SK-N-SH (cell line): ENCODE results near the gene MYL12B. TPM values are rescaled to one million over a fixed set of nuclear protein-coding genes. Genes with fewer than 3 reads are reported as not detected.
"Not testable (repeated sequence)": the region's sequence is repeated elsewhere in the genome, so short reads cannot be mapped to it uniquely, and the experiment has no call there.

Source experiments
- CTCF ChIA-PET: fragments of 300-600, 350-600 bp; formaldehyde crosslinking; extraction: SDS; loops from one replicate; lab custom pipeline; 2021; lab: Yijun Ruan, JAX
- POLR2A ChIA-PET: fragments of 350-600 bp; sonication (Branson Sonifier 250); formaldehyde crosslinking; extraction: SDS; loops from one replicate; lab custom pipeline; 2020; ENCODE audit warnings: antibody characterized with exemption, inconsistent platforms; lab: Yijun Ruan, JAX
- DNase-seq: peaks from one replicate; pipeline ENCODE4 v3.0.0; 2012
- H2AFZ ChIP-seq: fragments of 200-600 bp; sonication (generic); 2 replicates; pipeline ENCODE4 v1.8.1; 2016; ENCODE audit warnings: antibody characterized with exemption, mild to moderate bottlenecking, low read depth
- H3F3A ChIP-seq: fragments of 200-600 bp; sonication (generic); replicated peaks from 2 replicates; pipeline ENCODE3; 2016; ENCODE audit warnings: antibody characterized with exemption, mild to moderate bottlenecking; ENCODE audit not compliant: insufficient read depth
- H3K27ac ChIP-seq, 2 experiments: fragments of 200-500 bp in 1 of 2; fragments of 200-600 bp in 1 of 2; sonication (Bioruptor generic) in 1 of 2; sonication (generic), shearing (Covaris generic) in 1 of 2; 2 replicates each; pipeline versions ENCODE4 v1.5.1 to v1.6.1; 2014 to 2016; ENCODE audit warnings: low read depth in 2 of 2, inconsistent platforms in 1 of 2, low read length in 1 of 2, mild to moderate bottlenecking in 1 of 2, mixed read lengths in 1 of 2
- H3K27me3 ChIP-seq: fragments of 200-600 bp; sonication (generic), shearing (Covaris generic); 2 replicates; pipeline ENCODE4 v1.6.1; 2016; ENCODE audit warnings: mixed run types; ENCODE audit not compliant: insufficient read depth
- H3K36me3 ChIP-seq, 2 experiments: fragments of 200-500 bp in 1 of 2; fragments of 200-600 bp in 1 of 2; sonication (Bioruptor generic) in 1 of 2; sonication (generic) in 1 of 2; replicated peaks in 1 of 2; 2 replicates each; pipeline versions ENCODE3 to v1.5.1; 2014 to 2016; ENCODE audit warnings: low read length in 1 of 2, mild to moderate bottlenecking in 1 of 2; ENCODE audit not compliant: insufficient read depth in 2 of 2, control insufficient read depth in 1 of 2
- H3K4me1 ChIP-seq, 2 experiments: fragments of 200-500 bp in 1 of 2; fragments of 200-600 bp in 1 of 2; sonication (Bioruptor generic) in 1 of 2; sonication (generic), shearing (Covaris generic) in 1 of 2; 2 replicates each; pipeline versions ENCODE4 v1.5.1 to v1.6.1; 2014 to 2016; ENCODE audit warnings: low read depth in 1 of 2, low read length in 1 of 2, mixed run types in 1 of 2; ENCODE audit not compliant: insufficient read depth in 2 of 2, control insufficient read depth in 1 of 2
- H3K4me2 ChIP-seq: fragments of 200-600 bp; sonication (generic), shearing (Covaris generic); 2 replicates; pipeline ENCODE4 v1.6.1; 2017; ENCODE audit warnings: mixed run types
- H3K4me3 ChIP-seq, 2 experiments: fragments of 200-500 bp in 1 of 2; fragments of 200-600 bp in 1 of 2; sonication (Bioruptor generic) in 1 of 2; sonication (generic), shearing (Covaris generic) in 1 of 2; 2 replicates each; pipeline versions ENCODE4 v1.5.1 to v1.8.1; 2014 to 2016; ENCODE audit warnings: low read depth in 2 of 2, inconsistent platforms in 1 of 2, low read length in 1 of 2, mild to moderate bottlenecking in 1 of 2, mixed read lengths in 1 of 2, moderate library complexity in 1 of 2
- H3K79me2 ChIP-seq: fragments of 200-600 bp; sonication (generic); 2 replicates; pipeline ENCODE4 v1.8.1; 2017; ENCODE audit warnings: mild to moderate bottlenecking; ENCODE audit not compliant: insufficient read depth
- H3K9ac ChIP-seq: fragments of 200-600 bp; sonication (generic); 2 replicates; pipeline ENCODE4 v1.6.1; 2017; ENCODE audit warnings: mixed run types
- H3K9me2 ChIP-seq: fragments of 200-600 bp; sonication (generic); 2 replicates; pipeline ENCODE4 v1.6.1; 2017; ENCODE audit warnings: mixed run types
- H3K9me3 ChIP-seq: fragments of 200-600 bp; sonication (generic); 2 replicates; pipeline ENCODE4 v1.6.1; 2017; ENCODE audit warnings: mixed run types, mild to moderate bottlenecking, moderate library complexity
- H4K20me1 ChIP-seq: fragments of 200-600 bp; sonication (generic); 2 replicates; pipeline ENCODE4 v1.6.1; 2017; ENCODE audit warnings: mild to moderate bottlenecking, mixed run types; ENCODE audit not compliant: insufficient read depth
- ELF1 ChIP-seq: IDR thresholded peaks from 2 replicates; pipeline ENCODE4 v1.4.0; 2012
- NRF1 ChIP-seq: IDR thresholded peaks from 2 replicates; pipeline ENCODE4 v1.6.1; 2012; ENCODE audit warnings: low read depth, mild to moderate bottlenecking, low read length
- TEAD4 ChIP-seq: IDR thresholded peaks from 2 replicates; pipeline ENCODE4 v1.4.0; 2012; ENCODE audit warnings: mild to moderate bottlenecking, borderline replicate concordance; ENCODE audit not compliant: insufficient read depth
- WGBS: methylation state at CpG from one replicate; pipeline ENCODE4 v1.1.6; 2017; ENCODE audit warnings: low lambda C conversion rate; 5-methylcytosine and 5-hydroxymethylcytosine counted together
- polyA plus RNA-seq, 3 experiments: library from polyadenylated mRNA; depleted of rRNA; stranded (reverse); fragments of >200 nt; gene quantifications; 2 replicates each; pipeline ENCODE4 v1.2.3, GENCODE V29; 2012
- TF ChIP-seq, protein P1 (sequence below): fragments of 150-350 bp; IDR thresholded peaks from 2 replicates; pipeline ENCODE4 v1.6.1; 2017; ENCODE audit warnings: antibody characterized with exemption, low read length, low read depth, borderline replicate concordance
- TF ChIP-seq, protein P2 (sequence below): IDR thresholded peaks from 2 replicates; pipeline ENCODE4 v1.6.1; 2012; ENCODE audit warnings: mild to moderate bottlenecking, low read depth, low read length, moderate library complexity
- TF ChIP-seq, protein P3 (sequence below): IDR thresholded peaks from 2 replicates; pipeline ENCODE4 v1.4.0; 2012; ENCODE audit warnings: low read depth

The MYL12B gene
- polyA plus RNA-seq, 1 of the 3 experiments (the other 2 are of a cell fraction): 555 TPM

DNA sequence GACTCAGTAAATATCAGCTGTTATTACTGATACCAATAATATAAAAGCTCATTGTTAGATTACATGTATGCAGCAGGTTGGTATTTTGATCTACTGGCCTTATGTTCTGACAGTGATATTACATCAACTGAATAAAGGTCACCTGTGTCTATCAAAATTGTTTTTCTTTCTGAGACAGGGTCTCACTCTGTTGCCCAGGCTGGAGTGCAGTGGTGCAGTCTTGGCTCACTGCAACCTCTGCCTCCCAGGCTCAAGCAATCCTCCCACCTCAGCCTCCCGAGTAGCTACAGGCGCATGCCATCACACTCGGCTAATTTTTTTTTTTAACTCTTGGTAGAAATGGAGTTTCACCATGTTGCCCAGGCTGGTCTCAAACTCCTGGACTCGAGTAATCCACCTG, 41.1 kb upstream of the MYL12B start:
- H3K4me2 ChIP-seq: not testable (repeated sequence)

DNA sequence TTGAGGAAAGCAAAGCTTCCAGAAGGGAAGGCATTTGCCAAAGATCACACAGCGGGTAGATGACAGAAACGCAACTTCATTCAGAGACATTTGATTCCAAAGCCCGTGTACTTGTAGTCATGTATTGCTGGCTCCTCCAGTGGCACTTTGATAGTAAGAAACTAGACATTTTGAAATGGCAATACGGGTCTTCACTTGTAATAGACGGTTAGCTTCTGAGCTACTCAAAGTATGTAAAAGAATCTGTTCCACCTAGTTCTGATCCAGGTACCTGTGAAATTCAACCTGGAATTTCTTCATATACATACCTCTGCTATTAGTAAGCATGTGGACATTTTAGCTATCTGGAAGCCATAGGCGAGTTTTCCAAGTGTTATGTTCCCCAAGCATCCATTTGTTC, 40.4 kb upstream of the MYL12B start:
- Histone ChIP-seq H3K4me3 (no peak overlapping the region), H3K27ac (no peak overlapping the region), H3K36me3 (no peaks in the 10 kb centered on the region), H3K79me2 (no peaks in the 10 kb centered on the region), H3K9me2 (no peaks in the 10 kb centered on the region), H3K27me3 (no peaks in the 10 kb centered on the region), H3K4me1 (no peaks in the 10 kb centered on the region), H3K4me2 (no peak overlapping the region), H3K9ac (no peak overlapping the region), H3K9me3 (no peaks in the 10 kb centered on the region), H3F3A (no peaks in the 10 kb centered on the region), H2AFZ (no peak overlapping the region), H4K20me1 (no peaks in the 10 kb centered on the region)
- WGBS: 81% methylated on average over 6 of the region's 6 CpGs
- TF ChIP-seq, protein P1, sequence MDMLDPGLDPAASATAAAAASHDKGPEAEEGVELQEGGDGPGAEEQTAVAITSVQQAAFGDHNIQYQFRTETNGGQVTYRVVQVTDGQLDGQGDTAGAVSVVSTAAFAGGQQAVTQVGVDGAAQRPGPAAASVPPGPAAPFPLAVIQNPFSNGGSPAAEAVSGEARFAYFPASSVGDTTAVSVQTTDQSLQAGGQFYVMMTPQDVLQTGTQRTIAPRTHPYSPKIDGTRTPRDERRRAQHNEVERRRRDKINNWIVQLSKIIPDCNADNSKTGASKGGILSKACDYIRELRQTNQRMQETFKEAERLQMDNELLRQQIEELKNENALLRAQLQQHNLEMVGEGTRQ: no peak
- TF ChIP-seq, protein P2, sequence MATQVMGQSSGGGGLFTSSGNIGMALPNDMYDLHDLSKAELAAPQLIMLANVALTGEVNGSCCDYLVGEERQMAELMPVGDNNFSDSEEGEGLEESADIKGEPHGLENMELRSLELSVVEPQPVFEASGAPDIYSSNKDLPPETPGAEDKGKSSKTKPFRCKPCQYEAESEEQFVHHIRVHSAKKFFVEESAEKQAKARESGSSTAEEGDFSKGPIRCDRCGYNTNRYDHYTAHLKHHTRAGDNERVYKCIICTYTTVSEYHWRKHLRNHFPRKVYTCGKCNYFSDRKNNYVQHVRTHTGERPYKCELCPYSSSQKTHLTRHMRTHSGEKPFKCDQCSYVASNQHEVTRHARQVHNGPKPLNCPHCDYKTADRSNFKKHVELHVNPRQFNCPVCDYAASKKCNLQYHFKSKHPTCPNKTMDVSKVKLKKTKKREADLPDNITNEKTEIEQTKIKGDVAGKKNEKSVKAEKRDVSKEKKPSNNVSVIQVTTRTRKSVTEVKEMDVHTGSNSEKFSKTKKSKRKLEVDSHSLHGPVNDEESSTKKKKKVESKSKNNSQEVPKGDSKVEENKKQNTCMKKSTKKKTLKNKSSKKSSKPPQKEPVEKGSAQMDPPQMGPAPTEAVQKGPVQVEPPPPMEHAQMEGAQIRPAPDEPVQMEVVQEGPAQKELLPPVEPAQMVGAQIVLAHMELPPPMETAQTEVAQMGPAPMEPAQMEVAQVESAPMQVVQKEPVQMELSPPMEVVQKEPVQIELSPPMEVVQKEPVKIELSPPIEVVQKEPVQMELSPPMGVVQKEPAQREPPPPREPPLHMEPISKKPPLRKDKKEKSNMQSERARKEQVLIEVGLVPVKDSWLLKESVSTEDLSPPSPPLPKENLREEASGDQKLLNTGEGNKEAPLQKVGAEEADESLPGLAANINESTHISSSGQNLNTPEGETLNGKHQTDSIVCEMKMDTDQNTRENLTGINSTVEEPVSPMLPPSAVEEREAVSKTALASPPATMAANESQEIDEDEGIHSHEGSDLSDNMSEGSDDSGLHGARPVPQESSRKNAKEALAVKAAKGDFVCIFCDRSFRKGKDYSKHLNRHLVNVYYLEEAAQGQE: no peak
- no peak for TF ChIP-seq TEAD4
- TF ChIP-seq, protein P3, sequence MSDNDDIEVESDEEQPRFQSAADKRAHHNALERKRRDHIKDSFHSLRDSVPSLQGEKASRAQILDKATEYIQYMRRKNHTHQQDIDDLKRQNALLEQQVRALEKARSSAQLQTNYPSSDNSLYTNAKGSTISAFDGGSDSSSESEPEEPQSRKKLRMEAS: no peak
- no peak for TF ChIP-seq NRF1
- TF ChIP-seq ELF1: no peak
- ChIA-PET POLR2A (no interaction called here), CTCF (interaction anchor here (0.6 to 3.5 kb wide), 4 partner anchors 9 to 545 kb away, joined by 3 to 15 read pairs (median 3); no protein-coding TSS in a partner anchor)
- DNase-seq: no peak

More for the DNA sequence above, 41.1 kb upstream of the MYL12B start:
- H3K36me3 ChIP-seq, DNase-seq, H3K79me2 ChIP-seq, H3K9ac ChIP-seq, H3K4me3 ChIP-seq, H4K20me1 ChIP-seq, H3K4me1 ChIP-seq, H3K9me2 ChIP-seq, H3F3A ChIP-seq, H2AFZ ChIP-seq, H3K27me3 ChIP-seq, POLR2A ChIA-PET, H3K27ac ChIP-seq, H3K9me3 ChIP-seq: not testable (repeated sequence)
- 75% methylated on average over 4 of the region's 4 CpGs for WGBS
- CTCF ChIA-PET: interaction anchor here (0.6 to 3.5 kb wide), 4 partner anchors 25 to 544 kb away, joined by 3 to 15 read pairs (median 4); no protein-coding TSS in a partner anchor
